Measurements from ENCODE around the gene ADCY5. TPM values are rescaled to one million over a fixed set of nuclear protein-coding genes. Genes with fewer than 3 reads are reported as not detected.

The ADCY5 gene
- total and polyA plus RNA-seq, 2 donors = 0.76 to 1.7 TPM

GRCh38 chr3:123297627-123297899 is 151.3 kb downstream of the ADCY5 start:
- no peaks in the 10 kb centered on the region for H3K36me3 ChIP-seq (ENCODE audit: control insufficient read depth in 2 of 2, insufficient read depth in 2 of 2, low read length in 1 of 2)
- H3K4me1 ChIP-seq (ENCODE audit: control insufficient read depth in 2 of 2, insufficient read depth in 2 of 2, low read length in 2 of 2) = no peaks in the 10 kb centered on the region
- DNase-seq (ENCODE audit: low read depth in 6 of 9, low spot score in 9 of 9) = no peak
- no peak overlapping the region for H3K27ac ChIP-seq (ENCODE audit: low read depth in 1 of 2, low read length in 1 of 2)
- WGBS = 89% methylated on average over 6 of the region's 6 CpGs
- no peak overlapping the region for H3K4me3 ChIP-seq (ENCODE audit: low read length in 2 of 2)
- H3K9me3 ChIP-seq (ENCODE audit: control insufficient read depth in 2 of 2, insufficient read depth in 1 of 2, low read length in 1 of 2) = no peaks in the 10 kb centered on the region
- H3K27me3 ChIP-seq (ENCODE audit: control insufficient read depth in 2 of 2, insufficient read depth in 1 of 2, low read length in 1 of 2) = peaks cover 0 to 2% of the 10 kb centered on the region in 2 donors

DNA sequence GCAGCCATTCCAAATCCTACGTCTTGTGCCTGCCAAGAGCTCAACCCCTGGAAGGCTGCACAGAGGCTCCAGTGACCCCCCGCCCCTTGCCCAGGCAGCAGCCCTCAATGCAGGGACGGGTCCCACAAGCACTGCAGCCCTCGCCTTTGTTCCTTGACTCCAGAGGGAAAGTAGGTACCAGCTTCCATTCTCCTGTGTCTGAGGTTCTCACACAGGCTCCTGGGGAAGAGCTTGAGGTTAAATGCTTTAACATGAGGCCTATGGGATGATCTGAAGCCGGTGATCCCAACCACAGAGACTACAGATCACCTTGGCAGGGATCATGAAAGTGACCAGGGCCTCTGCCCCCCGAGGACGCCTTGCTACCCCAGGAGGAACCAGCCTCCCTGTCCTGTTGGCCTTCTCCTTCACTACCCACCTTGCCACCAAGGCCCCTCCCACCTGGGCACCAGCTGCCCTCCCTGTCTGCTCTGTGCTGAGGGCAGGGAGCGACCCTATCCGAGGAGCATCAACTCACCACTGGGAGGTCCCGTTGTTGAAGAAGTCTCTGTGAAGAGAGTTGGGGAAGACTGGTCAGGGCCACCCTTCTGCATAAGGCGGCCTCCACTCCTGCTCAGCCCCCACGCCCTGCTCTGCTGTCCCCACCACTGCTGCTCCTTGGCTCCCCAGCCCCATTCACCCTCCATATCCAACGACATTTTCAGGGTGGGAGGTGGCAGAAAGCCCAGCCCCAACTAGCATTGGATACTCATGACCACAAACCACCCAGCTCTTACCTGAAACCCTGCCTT is 151.9 kb downstream of the ADCY5 start:
- H3K4me1 ChIP-seq (ENCODE audit: control insufficient read depth in 2 of 2, insufficient read depth in 2 of 2, low read length in 2 of 2) = no peaks in the 10 kb centered on the region
- H3K4me3 ChIP-seq (ENCODE audit: low read length in 2 of 2) = no peak overlapping the region
- peaks cover 0 to 2% of the 10 kb centered on the region in 2 donors for H3K27me3 ChIP-seq (ENCODE audit: control insufficient read depth in 2 of 2, insufficient read depth in 1 of 2, low read length in 1 of 2)
- no peak overlapping the region for H3K27ac ChIP-seq (ENCODE audit: low read depth in 1 of 2, low read length in 1 of 2)
- WGBS = 95% methylated on average over 13 of the region's 13 CpGs
- no peaks in the 10 kb centered on the region for H3K36me3 ChIP-seq (ENCODE audit: control insufficient read depth in 2 of 2, insufficient read depth in 2 of 2, low read length in 1 of 2)
- H3K9me3 ChIP-seq (ENCODE audit: control insufficient read depth in 2 of 2, insufficient read depth in 1 of 2, low read length in 1 of 2) = no peaks in the 10 kb centered on the region
- DNase-seq (ENCODE audit: low read depth in 6 of 9, low spot score in 9 of 9) = no peak

DNA sequence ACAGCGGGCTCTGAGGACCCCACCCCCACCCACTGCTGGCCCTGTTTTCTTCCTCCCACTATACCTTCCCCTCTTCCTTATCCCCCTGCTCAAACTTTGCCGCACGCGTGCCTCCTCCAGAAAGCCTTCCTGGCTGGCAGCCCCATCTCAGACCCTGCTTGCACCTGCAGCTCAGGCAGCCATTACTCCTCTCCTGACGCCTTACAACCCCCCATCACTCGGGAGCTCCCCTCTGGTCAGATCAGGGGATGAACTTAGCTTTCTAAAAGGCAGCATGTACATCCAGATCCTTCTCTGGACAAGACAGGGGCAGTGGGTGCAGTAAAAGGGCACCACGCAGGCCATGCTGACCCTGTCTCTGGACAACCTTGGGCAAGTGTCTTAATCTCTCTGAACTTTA is 152.6 kb downstream of the ADCY5 start:
- DNase-seq (ENCODE audit: low read depth in 6 of 9, low spot score in 9 of 9) = no peak
- Histone ChIP-seq H3K36me3 (ENCODE audit: control insufficient read depth in 2 of 2, insufficient read depth in 2 of 2, low read length in 1 of 2) (no peaks in the 10 kb centered on the region), H3K9me3 (ENCODE audit: control insufficient read depth in 2 of 2, insufficient read depth in 1 of 2, low read length in 1 of 2) (no peaks in the 10 kb centered on the region), H3K4me3 (ENCODE audit: low read length in 2 of 2) (no peak overlapping the region), H3K4me1 (ENCODE audit: control insufficient read depth in 2 of 2, insufficient read depth in 2 of 2, low read length in 2 of 2) (no peaks in the 10 kb centered on the region), H3K27me3 (ENCODE audit: control insufficient read depth in 2 of 2, insufficient read depth in 1 of 2, low read length in 1 of 2) (peaks cover 0 to 2% of the 10 kb centered on the region in 2 donors), H3K27ac (ENCODE audit: low read depth in 1 of 2, low read length in 1 of 2) (no peak overlapping the region)
- 94% methylated on average over 7 of the region's 7 CpGs for WGBS

DNA sequence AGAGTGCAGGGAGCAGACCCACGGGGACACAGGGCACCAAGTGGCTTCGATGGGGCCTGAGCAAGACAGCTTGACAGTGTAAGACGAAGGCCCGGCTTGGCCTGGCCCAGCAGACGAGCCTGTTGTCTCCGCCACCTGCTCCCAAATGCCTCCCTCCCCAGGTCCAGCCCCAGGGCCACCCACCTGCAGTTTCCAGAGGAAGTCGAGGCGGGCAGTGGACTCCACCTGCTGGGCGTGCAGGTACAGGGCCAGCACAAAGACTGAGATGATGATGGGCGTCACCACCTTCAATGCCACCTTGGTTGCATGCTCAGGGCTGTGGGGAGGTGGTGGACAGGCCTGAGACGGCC is 153.0 kb downstream of the ADCY5 start:
- Histone ChIP-seq H3K9me3 (ENCODE audit: control insufficient read depth in 2 of 2, insufficient read depth in 1 of 2, low read length in 1 of 2) (no peaks in the 10 kb centered on the region), H3K4me3 (ENCODE audit: low read length in 2 of 2) (no peak overlapping the region), H3K36me3 (ENCODE audit: control insufficient read depth in 2 of 2, insufficient read depth in 2 of 2, low read length in 1 of 2) (no peaks in the 10 kb centered on the region), H3K27ac (ENCODE audit: low read depth in 1 of 2, low read length in 1 of 2) (no peak overlapping the region), H3K4me1 (ENCODE audit: control insufficient read depth in 2 of 2, insufficient read depth in 2 of 2, low read length in 2 of 2) (no peaks in the 10 kb centered on the region), H3K27me3 (ENCODE audit: control insufficient read depth in 2 of 2, insufficient read depth in 1 of 2, low read length in 1 of 2) (peaks cover 0 to 2% of the 10 kb centered on the region in 2 donors)
- DNase-seq (ENCODE audit: low read depth in 6 of 9, low spot score in 9 of 9) = no peak
- WGBS = 73% methylated on average over 11 of the region's 11 CpGs

GRCh38 chr3:123295171-123295900 is 153.6 kb downstream of the ADCY5 start:
- Histone ChIP-seq H3K27me3 (ENCODE audit: control insufficient read depth in 2 of 2, insufficient read depth in 1 of 2, low read length in 1 of 2) (peaks cover 0 to 2% of the 10 kb centered on the region in 2 donors), H3K4me3 (ENCODE audit: low read length in 2 of 2) (no peak overlapping the region), H3K27ac (ENCODE audit: low read depth in 1 of 2, low read length in 1 of 2) (no peak overlapping the region), H3K9me3 (ENCODE audit: control insufficient read depth in 2 of 2, insufficient read depth in 1 of 2, low read length in 1 of 2) (no peaks in the 10 kb centered on the region), H3K36me3 (ENCODE audit: control insufficient read depth in 2 of 2, insufficient read depth in 2 of 2, low read length in 1 of 2) (no peaks in the 10 kb centered on the region), H3K4me1 (ENCODE audit: control insufficient read depth in 2 of 2, insufficient read depth in 2 of 2, low read length in 2 of 2) (no peaks in the 10 kb centered on the region)
- 85% methylated on average over 7 of the region's 7 CpGs for WGBS
- no peak for DNase-seq (ENCODE audit: low read depth in 6 of 9, low spot score in 9 of 9)

DNA sequence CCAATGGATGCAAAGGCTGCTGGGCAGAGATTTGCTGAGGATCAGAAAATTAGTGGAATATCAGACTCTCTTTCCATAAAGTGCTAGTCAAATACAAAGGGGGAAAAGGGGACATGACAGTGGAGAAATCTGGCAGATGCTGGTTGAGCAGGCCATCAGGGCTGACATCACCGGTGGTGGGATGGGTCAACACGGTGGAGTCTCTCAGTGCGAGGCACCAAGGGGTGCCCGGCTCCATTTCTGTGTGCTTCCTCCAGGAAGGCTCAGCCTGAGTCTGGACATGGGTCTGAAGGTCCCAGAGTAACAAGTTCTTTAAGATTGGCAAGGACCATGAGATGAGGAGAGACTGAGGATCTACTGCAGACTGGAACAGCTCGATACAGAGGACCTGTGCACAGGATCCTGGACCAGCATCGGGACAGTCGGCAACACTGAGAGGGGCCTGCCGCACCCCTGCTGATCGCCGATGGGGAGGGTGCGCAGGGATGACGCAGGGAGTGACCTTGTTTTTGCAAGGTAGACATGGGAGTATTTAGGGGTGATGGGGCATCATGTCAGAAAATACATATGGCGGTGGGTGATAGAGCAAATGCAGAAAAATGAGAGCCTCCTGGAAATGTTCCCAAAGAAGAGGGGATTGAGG is 154.5 kb downstream of the ADCY5 start:
- Histone ChIP-seq H3K36me3 (ENCODE audit: control insufficient read depth in 2 of 2, insufficient read depth in 2 of 2, low read length in 1 of 2) (no peaks in the 10 kb centered on the region), H3K4me1 (ENCODE audit: control insufficient read depth in 2 of 2, insufficient read depth in 2 of 2, low read length in 2 of 2) (no peaks in the 10 kb centered on the region), H3K27ac (ENCODE audit: low read depth in 1 of 2, low read length in 1 of 2) (no peak overlapping the region), H3K4me3 (ENCODE audit: low read length in 2 of 2) (no peak overlapping the region), H3K9me3 (ENCODE audit: control insufficient read depth in 2 of 2, insufficient read depth in 1 of 2, low read length in 1 of 2) (no peaks in the 10 kb centered on the region), H3K27me3 (ENCODE audit: control insufficient read depth in 2 of 2, insufficient read depth in 1 of 2, low read length in 1 of 2) (peaks cover 0 to 2% of the 10 kb centered on the region in 2 donors)
- WGBS = 92% methylated on average over 13 of the region's 13 CpGs
- no peak for DNase-seq (ENCODE audit: low read depth in 6 of 9, low spot score in 9 of 9)

- DNase-seq (ENCODE audit: low read depth in 6 of 9, low spot score in 9 of 9) = peak in 2 of 9 donors; percentile 4 to 10
- Histone ChIP-seq H3K36me3 (ENCODE audit: control insufficient read depth in 2 of 2, insufficient read depth in 2 of 2, low read length in 1 of 2) (no peaks in the 10 kb centered on the region), H3K27me3 (ENCODE audit: control insufficient read depth in 2 of 2, insufficient read depth in 1 of 2, low read length in 1 of 2) (peaks cover 0 to 2% of the 10 kb centered on the region in 2 donors), H3K4me1 (ENCODE audit: control insufficient read depth in 2 of 2, insufficient read depth in 2 of 2, low read length in 2 of 2) (no peaks in the 10 kb centered on the region), H3K27ac (ENCODE audit: low read depth in 1 of 2, low read length in 1 of 2) (no peak overlapping the region), H3K4me3 (ENCODE audit: low read length in 2 of 2) (no peak overlapping the region), H3K9me3 (ENCODE audit: control insufficient read depth in 2 of 2, insufficient read depth in 1 of 2, low read length in 1 of 2) (no peaks in the 10 kb centered on the region)
- WGBS = 84% methylated on average over 15 of the region's 15 CpGs
Measured at GRCh38 chr3:123292321-123293310, 156.3 kb downstream of the ADCY5 start.

- Histone ChIP-seq H3K9me3 (ENCODE audit: control insufficient read depth in 2 of 2, insufficient read depth in 1 of 2, low read length in 1 of 2) (no peaks in the 10 kb centered on the region), H3K36me3 (ENCODE audit: control insufficient read depth in 2 of 2, insufficient read depth in 2 of 2, low read length in 1 of 2) (no peaks in the 10 kb centered on the region), H3K27me3 (ENCODE audit: control insufficient read depth in 2 of 2, insufficient read depth in 1 of 2, low read length in 1 of 2) (peaks cover 0 to 2% of the 10 kb centered on the region in 2 donors), H3K4me1 (ENCODE audit: control insufficient read depth in 2 of 2, insufficient read depth in 2 of 2, low read length in 2 of 2) (no peaks in the 10 kb centered on the region), H3K4me3 (ENCODE audit: low read length in 2 of 2) (no peak overlapping the region), H3K27ac (ENCODE audit: low read depth in 1 of 2, low read length in 1 of 2) (no peak overlapping the region)
- no peak for DNase-seq (ENCODE audit: low read depth in 6 of 9, low spot score in 9 of 9)
- WGBS = 87% methylated on average over 7 of the region's 7 CpGs
Measured at GRCh38 chr3:123291404-123291803, 157.5 kb downstream of the ADCY5 start.
